K562 (cell line): ENCODE results near the gene ROBO1. TPM values are rescaled to one million over a fixed set of nuclear protein-coding genes. Genes with fewer than 3 reads are reported as not detected.

ENCODE experiments used
- ATAC-seq: fragments of 200-7000 bp; cut with Tn5 transposase; 3 replicates; pipeline ENCODE4 v1.9.1; 2020; ENCODE audit warnings: moderate library complexity
- BruUV-seq: library from RNA; stranded (reverse); fragments of 400-500 nt; replicated peaks from 2 replicates; lab custom pipeline; 2021; lab: Mats Ljungman, UMichigan
- CTCF ChIA-PET: fragments of 300-600 bp; formaldehyde crosslinking; extraction: SDS; loops from one replicate; lab custom pipeline; 2021; ENCODE audit warnings: low intra/inter-chr PET ratio; lab: Yijun Ruan, JAX
- POLR2A ChIA-PET: fragments of 300-600, 350-650 bp; sonication (Branson Sonifier 250); formaldehyde crosslinking; extraction: SDS; loops from one replicate; lab custom pipeline; 2021; ENCODE audit warnings: antibody characterized with exemption, inconsistent platforms; lab: Yijun Ruan, JAX
- DNase-seq, 4 experiments: peaks; one replicate each; pipeline versions ENCODE4 v3.0.0 to v3.0.0-alpha.2; 2011 to 2018; ENCODE audit warnings: low spot score in 3 of 4, mixed read lengths in 3 of 4; ENCODE audit errors: extremely low read depth in 1 of 4
- FAIRE-seq: peaks from 2 replicates; lab custom pipeline; 2011; peaks lifted over from hg19 to GRCh38; lab: Jason Lieb, UNC
- H2AFZ ChIP-seq: 2 replicates; pipeline ENCODE4 v1.6.0; 2011; ENCODE audit warnings: low read depth, low read length, control low read depth, inconsistent platforms
- H3K27ac ChIP-seq: fragments of 200-600 bp; 3 replicates; pipeline ENCODE4 v1.8.0; 2011; ENCODE audit warnings: low read depth, mild to moderate bottlenecking, control low read depth, inconsistent platforms, low read length, moderate library complexity, mixed read lengths; ENCODE audit errors: extremely low read depth
- H3K27me3 ChIP-seq, 2 experiments: fragments of 300-600 bp in 1 of 2; 2 replicates in 1 of 2; 3 replicates in 1 of 2; pipeline versions ENCODE4 v1.6.0 to v1.8.0; 2011; ENCODE audit warnings: inconsistent platforms in 2 of 2, low read length in 2 of 2, mild to moderate bottlenecking in 1 of 2, mixed read lengths in 1 of 2, moderate library complexity in 1 of 2; ENCODE audit not compliant: control insufficient read depth in 2 of 2, insufficient read depth in 2 of 2
- H3K36me3 ChIP-seq: fragments of 300-600 bp; 3 replicates; pipeline ENCODE4 v1.8.0; 2011; ENCODE audit warnings: mild to moderate bottlenecking, low read length, inconsistent platforms; ENCODE audit not compliant: control insufficient read depth, insufficient read depth
- H3K4me1 ChIP-seq, 2 experiments: fragments of 200-600 bp in 1 of 2; replicated peaks in 1 of 2; 2 replicates in 1 of 2; 3 replicates in 1 of 2; pipeline versions ENCODE4 v1.5.1 to v1.8.0; 2011; ENCODE audit warnings: inconsistent platforms in 2 of 2, low read length in 2 of 2, mild to moderate bottlenecking in 1 of 2, mixed read lengths in 1 of 2, moderate library complexity in 1 of 2; ENCODE audit not compliant: control insufficient read depth in 2 of 2, insufficient read depth in 2 of 2
- H3K4me2 ChIP-seq: 2 replicates; pipeline ENCODE4 v1.6.1; 2011; ENCODE audit warnings: low read length, control low read depth, inconsistent platforms, mixed read lengths; ENCODE audit not compliant: insufficient read depth
- H3K4me3 ChIP-seq: fragments of 200-600 bp; sonication (generic), shearing (Covaris generic); 2 replicates; pipeline ENCODE4 v1.5.1; 2016; ENCODE audit warnings: control low read depth, inconsistent platforms
- H3K79me2 ChIP-seq: fragments of 200-600 bp; 3 replicates; pipeline ENCODE4 v1.8.0; 2011; ENCODE audit warnings: low read length, inconsistent platforms; ENCODE audit not compliant: control insufficient read depth, insufficient read depth
- H3K9ac ChIP-seq, 2 experiments: 2 replicates each; pipeline versions ENCODE4 v1.6.0 to v1.6.1; 2011; ENCODE audit warnings: low read depth in 2 of 2, low read length in 2 of 2, control low read depth in 1 of 2, inconsistent platforms in 1 of 2, mild to moderate bottlenecking in 1 of 2, mixed read lengths in 1 of 2; ENCODE audit not compliant: insufficient read depth in 1 of 2
- H3K9me1 ChIP-seq: one replicate; pipeline ENCODE4 v1.6.0; 2011; ENCODE audit warnings: inconsistent platforms, mild to moderate bottlenecking, low read length, moderate library complexity; ENCODE audit not compliant: control insufficient read depth, insufficient read depth
- H3K9me3 ChIP-seq: replicated peaks from 2 replicates; pipeline ENCODE4 v1.5.1; 2011; ENCODE audit warnings: low read depth, low read length, inconsistent platforms; ENCODE audit not compliant: control insufficient read depth, insufficient read depth
- H4K20me1 ChIP-seq: replicated peaks from 2 replicates; pipeline ENCODE4 v1.6.1; 2011; ENCODE audit warnings: low read length, inconsistent platforms, mixed read lengths; ENCODE audit not compliant: control insufficient read depth, insufficient read depth
- BRF1 ChIP-seq: IDR thresholded peaks from 3 replicates; pipeline ENCODE4 v1.6.1; 2011; ENCODE audit warnings: borderline replicate concordance, mild to moderate bottlenecking; ENCODE audit not compliant: insufficient read length; ENCODE audit errors: extremely low read depth
- CREM ChIP-seq: IDR thresholded peaks from 2 replicates; pipeline ENCODE4 v1.6.1; 2014; ENCODE audit warnings: antibody characterized with exemption, low read depth
- FIP1L1 ChIP-seq: fragments of 200-400 bp; formaldehyde crosslinking; IDR thresholded peaks from 2 replicates; pipeline ENCODE4 v1.6.1; 2018; ENCODE audit warnings: mild to moderate bottlenecking, low read depth, low read length; ENCODE audit not compliant: poor library complexity, severe bottlenecking
- FOXJ3 ChIP-seq: sonication (generic); formaldehyde crosslinking; IDR thresholded peaks from 2 replicates; pipeline ENCODE4 v1.4.0; 2020; ENCODE audit warnings: mild to moderate bottlenecking, missing genetic modification reagents
- KAT7 ChIP-seq: sonication (generic); formaldehyde crosslinking; IDR thresholded peaks from 2 replicates; pipeline ENCODE4 v1.8.0; 2022; ENCODE audit warnings: missing genetic modification reagents, mild to moderate bottlenecking, borderline replicate concordance
- MEF2A ChIP-seq: IDR thresholded peaks from 2 replicates; pipeline ENCODE4 v1.6.1; 2011; ENCODE audit warnings: low read depth, mild to moderate bottlenecking, low read length, moderate library complexity; ENCODE audit not compliant: control insufficient read depth
- MYNN ChIP-seq, 2 experiments: sonication (generic); formaldehyde crosslinking in 1 of 2; IDR thresholded peaks; 2 replicates each; pipeline versions ENCODE4 v1.5.0 to v1.6.1; 2016 to 2020; ENCODE audit warnings: antibody characterized with exemption in 1 of 2, missing genetic modification reagents in 1 of 2
- SIN3B ChIP-seq: fragments of 450-650 bp; IDR thresholded peaks from 2 replicates; pipeline ENCODE4 v1.6.1; 2017; ENCODE audit warnings: low read depth, mild to moderate bottlenecking, moderate library complexity
- TOE1 ChIP-seq, 2 experiments: fragments of 450-650 bp in 1 of 2; sonication (generic) in 1 of 2; formaldehyde crosslinking in 1 of 2; IDR thresholded peaks; 2 replicates each; pipeline versions ENCODE4 v1.7.1 to v1.8.0; 2016 to 2022; ENCODE audit warnings: borderline replicate concordance in 2 of 2, mild to moderate bottlenecking in 2 of 2, antibody characterized with exemption in 1 of 2, inconsistent platforms in 1 of 2, low read depth in 1 of 2, missing genetic modification reagents in 1 of 2, moderate library complexity in 1 of 2
- ZNF512 ChIP-seq: IDR thresholded peaks from 2 replicates; pipeline ENCODE4 v1.6.1; 2016; ENCODE audit warnings: missing genetic modification characterization, missing compliant biosample characterization
- ZNF780A ChIP-seq: fragments of 250-450 bp; sonication (Bioruptor Pico); IDR thresholded peaks from 2 replicates; pipeline ENCODE4 v1.5.0; 2021; ENCODE audit warnings: mild to moderate bottlenecking
- WGBS: fragments of 100-300 bp; shearing (Covaris generic); methylation state at CpG from one replicate; pipeline ENCODE4 v1.1.6; 2016; ENCODE audit warnings: low coverage, mixed read lengths; ENCODE audit not compliant: insufficient coverage; ENCODE audit errors: missing lambda C conversion rate; 5-methylcytosine and 5-hydroxymethylcytosine counted together
- in situ Hi-C: fragments of 300-500 bp; cut with MboI; formaldehyde crosslinking; loops from 4 replicates; pipeline ENCODE4 v1.15.0; 2018; ENCODE audit warnings: inconsistent platforms, mixed read lengths
- intact Hi-C: fragments of 100-400 bp; cut with micrococcal nuclease; formaldehyde crosslinking; loops from 2 replicates; pipeline ENCODE4 v1.14.2; 2022
- polyA plus RNA-seq, 8 experiments: library from polyadenylated mRNA; depleted of rRNA in 4 of 8; stranded (reverse) in 5 of 8; unstranded in 3 of 8; fragments of >200 nt; fragmentation: Nextera tagmentation in 2 of 8; fragmentation: Illumina TruSeq in 1 of 8; extraction: Ambion mirVana in 2 of 8; extraction: Trizol in 1 of 8; gene quantifications; 2 replicates each; pipeline versions ENCODE4 v1.2.1 to v1.2.3, GENCODE V29; 2011 to 2014; ENCODE audit warnings: inconsistent platforms in 1 of 8, missing spikeins in 1 of 8
- total RNA-seq, 7 experiments: library from RNA; depleted of rRNA in 6 of 7; stranded (reverse); fragments of >200 nt in 6 of 7; fragmentation: Illumina TruSeq in 2 of 7; extraction: Trizol in 2 of 7; gene quantifications; 2 replicates each; pipeline versions ENCODE4 v1.2.1 to v1.2.3, GENCODE V29; 2011 to 2021; ENCODE audit warnings: low replicate concordance in 1 of 7
- TF ChIP-seq, protein P1 (sequence below): fragments of 250-450 bp; sonication (Bioruptor Pico); IDR thresholded peaks from 2 replicates; pipeline ENCODE4 v1.8.0; 2021; ENCODE audit warnings: borderline replicate concordance, mild to moderate bottlenecking, moderate library complexity; ENCODE audit not compliant: poor library complexity, severe bottlenecking
- TF ChIP-seq, protein P2 (sequence below), 2 experiments: IDR thresholded peaks in 1 of 2; conservative IDR thresholded peaks in 1 of 2; 2 replicates each; pipeline ENCODE4 v1.6.1; 2016; ENCODE audit warnings: low read depth in 2 of 2, mild to moderate bottlenecking in 1 of 2, missing compliant biosample characterization in 1 of 2, missing genetic modification characterization in 1 of 2, moderate library complexity in 1 of 2
- TF ChIP-seq, protein P3 (sequence below): fragments of 250-450 bp; sonication (Bioruptor Pico); IDR thresholded peaks from 2 replicates; pipeline ENCODE4 v1.8.0; 2022; ENCODE audit warnings: inconsistent platforms, mild to moderate bottlenecking, moderate library complexity, borderline replicate concordance

Gene ROBO1
- total and polyA plus RNA-seq, 9 of the 15 experiments (the other 6 are each of a cell fraction or from before 2014, with no cell fraction given) = 0.01 to 0.53 (median 0.17) TPM; not detected in 5

GRCh38 chr3:78838362-78838761, 929.4 kb downstream of the ROBO1 start:
- FAIRE-seq (no peak), DNase-seq (no peak), ATAC-seq (no peak)
- Histone ChIP-seq H3K27me3 (no peaks in the 10 kb centered on the region), H3K4me2 (no peak overlapping the region), H3K79me2 (no peaks in the 10 kb centered on the region), H3K4me1 (no peaks in the 10 kb centered on the region), H3K9ac (no peak overlapping the region), H3K36me3 (no peaks in the 10 kb centered on the region), H3K9me3 (no peaks in the 10 kb centered on the region), H2AFZ (no peak overlapping the region), H3K9me1 (no peaks in the 10 kb centered on the region), H4K20me1 (no peaks in the 10 kb centered on the region), H3K27ac (no peak overlapping the region), H3K4me3 (no peak overlapping the region)
- intact Hi-C loops (no loop called here), in situ Hi-C loops (no loop called here)
- no TSS peak for BruUV-seq
- ChIA-PET CTCF (no interaction called here), POLR2A (no interaction called here)
- WGBS = 0% methylated on average over 3 of the region's 4 CpGs
- TF ChIP-seq ZNF512 (tag) = no peak
- TF ChIP-seq TOE1 (IDR thresholded peaks at IDR 0.05; ENCODE audit: borderline replicate concordance) = no peak
- TF ChIP-seq TOE1 (CRISPR knock-in tag; IDR thresholded peaks at IDR 0.05; ENCODE audit: borderline replicate concordance, low read depth) = no peak
- TF ChIP-seq, protein P1, sequence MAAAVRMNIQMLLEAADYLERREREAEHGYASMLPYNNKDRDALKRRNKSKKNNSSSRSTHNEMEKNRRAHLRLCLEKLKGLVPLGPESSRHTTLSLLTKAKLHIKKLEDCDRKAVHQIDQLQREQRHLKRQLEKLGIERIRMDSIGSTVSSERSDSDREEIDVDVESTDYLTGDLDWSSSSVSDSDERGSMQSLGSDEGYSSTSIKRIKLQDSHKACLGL (CRISPR knock-in tag) = no peak
- TF ChIP-seq FOXJ3 = no peak
- TF ChIP-seq, protein P2, sequence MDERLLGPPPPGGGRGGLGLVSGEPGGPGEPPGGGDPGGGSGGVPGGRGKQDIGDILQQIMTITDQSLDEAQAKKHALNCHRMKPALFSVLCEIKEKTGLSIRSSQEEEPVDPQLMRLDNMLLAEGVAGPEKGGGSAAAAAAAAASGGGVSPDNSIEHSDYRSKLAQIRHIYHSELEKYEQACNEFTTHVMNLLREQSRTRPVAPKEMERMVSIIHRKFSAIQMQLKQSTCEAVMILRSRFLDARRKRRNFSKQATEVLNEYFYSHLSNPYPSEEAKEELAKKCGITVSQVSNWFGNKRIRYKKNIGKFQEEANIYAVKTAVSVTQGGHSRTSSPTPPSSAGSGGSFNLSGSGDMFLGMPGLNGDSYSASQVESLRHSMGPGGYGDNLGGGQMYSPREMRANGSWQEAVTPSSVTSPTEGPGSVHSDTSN (CRISPR knock-in tag; IDR thresholded peaks at IDR 0.05; ENCODE audit: low read depth) = no peak
- TF ChIP-seq, protein P2 (tag; conservative IDR thresholded peaks at IDR 0.05; ENCODE audit: low read depth) = no peak
- no peak for TF ChIP-seq KAT7 (CRISPR knock-in tag)
- TF ChIP-seq, protein P3, sequence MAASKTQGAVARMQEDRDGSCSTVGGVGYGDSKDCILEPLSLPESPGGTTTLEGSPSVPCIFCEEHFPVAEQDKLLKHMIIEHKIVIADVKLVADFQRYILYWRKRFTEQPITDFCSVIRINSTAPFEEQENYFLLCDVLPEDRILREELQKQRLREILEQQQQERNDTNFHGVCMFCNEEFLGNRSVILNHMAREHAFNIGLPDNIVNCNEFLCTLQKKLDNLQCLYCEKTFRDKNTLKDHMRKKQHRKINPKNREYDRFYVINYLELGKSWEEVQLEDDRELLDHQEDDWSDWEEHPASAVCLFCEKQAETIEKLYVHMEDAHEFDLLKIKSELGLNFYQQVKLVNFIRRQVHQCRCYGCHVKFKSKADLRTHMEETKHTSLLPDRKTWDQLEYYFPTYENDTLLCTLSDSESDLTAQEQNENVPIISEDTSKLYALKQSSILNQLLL (CRISPR knock-in tag) = no peak
- TF ChIP-seq FIP1L1 = no peak
- TF ChIP-seq SIN3B = no peak
- no peak for TF ChIP-seq BRF1
- TF ChIP-seq MYNN (IDR thresholded peaks at IDR 0.05) = no peak
- no peak for TF ChIP-seq MYNN (CRISPR knock-in tag; IDR thresholded peaks at IDR 0.05)
- TF ChIP-seq ZNF780A (CRISPR knock-in tag) = no peak
- TF ChIP-seq CREM = no peak
- TF ChIP-seq MEF2A = no peak
